DMS53 treated with DMSO at 0.1 percent for 48 hours (cell line): Measurements from ENCODE around the gene ZFP1.
A peak's percentile ranks its signal among the peaks of the same experiment; 100 is the strongest.

Experiments
- DNase-seq: peaks from one replicate; lab custom pipeline; 2025; ENCODE audit not compliant: unreplicated experiment; lab: John Stamatoyannopoulos, UW

Gene ZFP1

GRCh38 chr16:75148311-75149195 lies at the start of gene ZFP1:
ZFP1 (plus strand) TSS chr16:75148524; CDS start chr16:75152952, 4,428 bp downstream.
- DNase-seq: peak; percentile 69

GRCh38 chr16:75099075-75099667 lies 49.2 kb upstream of the ZFP1 start:
- DNase-seq: no peak

GRCh38 chr16:75099738-75100602 lies 48.4 kb upstream of the ZFP1 start:
- DNase-seq: no peak

- no peak for DNase-seq
These were observed 47.7 kb upstream of the ZFP1 start for GRCh38 chr16:75100603-75100990.

- no peak for DNase-seq
These were observed 46.7 kb upstream of the ZFP1 start for GRCh38 chr16:75101635-75102034.

GRCh38 chr16:75102595-75102994 lies 45.7 kb upstream of the ZFP1 start:
- no peak for DNase-seq

- no peak for DNase-seq
These were observed 44.3 kb upstream of the ZFP1 start for GRCh38 chr16:75103994-75104393.

- DNase-seq: no peak
These were observed 43.5 kb upstream of the ZFP1 start for GRCh38 chr16:75104836-75105235.

GRCh38 chr16:75105306-75106061 lies 42.8 kb upstream of the ZFP1 start:
- DNase-seq: no peak

GRCh38 chr16:75106351-75107274 lies 41.7 kb upstream of the ZFP1 start:
- no peak for DNase-seq

- DNase-seq: no peak
These were observed 40.8 kb upstream of the ZFP1 start for GRCh38 chr16:75107505-75107904.

GRCh38 chr16:75108792-75109731 lies 39.3 kb upstream of the ZFP1 start:
- peak; percentile 74 for DNase-seq

- peak; percentile 23 for DNase-seq
These were observed 38.5 kb upstream of the ZFP1 start for GRCh38 chr16:75109732-75110243.

GRCh38 chr16:75110637-75111513 lies 37.4 kb upstream of the ZFP1 start:
- DNase-seq: peak; percentile 80

GRCh38 chr16:75111514-75111940 lies 36.8 kb upstream of the ZFP1 start:
- DNase-seq: no peak

GRCh38 chr16:75111961-75112733 lies 36.2 kb upstream of the ZFP1 start:
- DNase-seq: no peak
